HepG2 (cell line): ENCODE results near the gene CCK. TPM values are rescaled to one million over a fixed set of nuclear protein-coding genes. Genes with fewer than 3 reads are reported as not detected.

Experiments
- ATAC-seq: fragments of 200-7000 bp; cut with Tn5 transposase; 3 replicates; pipeline ENCODE4 v1.9.1; 2020; ENCODE audit warnings: mild to moderate bottlenecking, moderate library complexity
- BruUV-seq: library from RNA; stranded (reverse); fragments of 400-500 nt; replicated peaks from 2 replicates; lab custom pipeline; 2021; lab: Mats Ljungman, UMichigan
- CTCF ChIA-PET: fragments of 300-600 bp; formaldehyde crosslinking; extraction: SDS; loops from one replicate; lab custom pipeline; 2021; ENCODE audit warnings: low total read pairs, inconsistent platforms, low intra/inter-chr PET ratio; lab: Yijun Ruan, JAX
- POLR2A ChIA-PET: fragments of 350-600 bp; sonication (Branson Sonifier 250); formaldehyde crosslinking; loops from one replicate; lab custom pipeline; 2020; ENCODE audit warnings: antibody characterized with exemption, inconsistent platforms; lab: Yijun Ruan, JAX
- DNase-seq: peaks from one replicate; pipeline ENCODE4 v3.0.0-alpha.2; 2015; ENCODE audit warnings: low spot score
- FAIRE-seq: peaks from 3 replicates; lab custom pipeline; 2011; peaks lifted over from hg19 to GRCh38; lab: Jason Lieb, UNC
- H2AFZ ChIP-seq: one replicate; pipeline ENCODE4 v1.6.1; 2011; ENCODE audit warnings: low read length, inconsistent platforms
- H3K27ac ChIP-seq: fragments of 300-600 bp; 3 replicates; pipeline ENCODE4 v1.8.0; 2011; ENCODE audit warnings: mixed run types, mild to moderate bottlenecking, mixed read lengths, low read length, inconsistent platforms; ENCODE audit not compliant: insufficient read depth; ENCODE audit errors: extremely low read length
- H3K27me3 ChIP-seq, 2 experiments: fragments of 200-600 bp in 1 of 2; 2 replicates in 1 of 2; 3 replicates in 1 of 2; pipeline versions ENCODE4 v1.6.0 to v1.8.0; 2011; ENCODE audit warnings: low read length in 2 of 2, mild to moderate bottlenecking in 2 of 2, moderate library complexity in 2 of 2, inconsistent platforms in 1 of 2; ENCODE audit not compliant: insufficient read depth in 2 of 2, control insufficient read depth in 1 of 2
- H3K36me3 ChIP-seq, 2 experiments: fragments of 200-600 bp in 1 of 2; replicated peaks in 1 of 2; 2 replicates in 1 of 2; 3 replicates in 1 of 2; pipeline versions ENCODE4 v1.5.1 to v1.8.0; 2011; ENCODE audit warnings: low read length in 2 of 2, inconsistent platforms in 1 of 2; ENCODE audit not compliant: insufficient read depth in 2 of 2, control insufficient read depth in 1 of 2
- H3K4me1 ChIP-seq: 2 replicates; pipeline ENCODE4 v1.5.1; 2012; ENCODE audit warnings: low read length, inconsistent platforms; ENCODE audit not compliant: insufficient read depth
- H3K4me2 ChIP-seq: 2 replicates; pipeline ENCODE4 v1.6.0; 2011; ENCODE audit warnings: low read depth, low read length, inconsistent platforms
- H3K4me3 ChIP-seq, 3 experiments: fragments of 200-600 bp in 1 of 3; sonication (generic), shearing (Covaris generic) in 1 of 3; replicated peaks in 1 of 3; 2 replicates each; pipeline ENCODE4 v1.5.1; 2011 to 2016; ENCODE audit warnings: low read length in 3 of 3, inconsistent platforms in 2 of 3, low read depth in 2 of 3, mild to moderate bottlenecking in 2 of 3, control low read depth in 1 of 3, mixed read lengths in 1 of 3; ENCODE audit not compliant: insufficient read depth in 1 of 3
- H3K79me2 ChIP-seq: one replicate; pipeline ENCODE4 v1.6.1; 2011; ENCODE audit warnings: low read length, inconsistent platforms; ENCODE audit not compliant: insufficient read depth
- H3K9ac ChIP-seq: 2 replicates; pipeline ENCODE4 v1.6.0; 2011; ENCODE audit warnings: mild to moderate bottlenecking, low read depth, low read length, inconsistent platforms; ENCODE audit not compliant: insufficient read depth
- H3K9me3 ChIP-seq: 2 replicates; pipeline ENCODE4 v1.5.1; 2012; ENCODE audit warnings: mild to moderate bottlenecking, low read length
- H4K20me1 ChIP-seq: 2 replicates; pipeline ENCODE4 v1.6.0; 2011; ENCODE audit warnings: inconsistent platforms, mild to moderate bottlenecking, low read length, moderate library complexity; ENCODE audit not compliant: insufficient read depth
- ZFP36L2 ChIP-seq: sonication (generic); formaldehyde crosslinking; IDR thresholded peaks from 2 replicates; pipeline ENCODE4 v1.4.0; 2020; ENCODE audit warnings: missing genetic modification reagents
- ZFYVE20 ChIP-seq: sonication (generic); formaldehyde crosslinking; IDR thresholded peaks from 2 replicates; pipeline ENCODE4 v1.8.0; 2023; ENCODE audit warnings: low read depth, mild to moderate bottlenecking, moderate library complexity, missing genetic modification reagents, borderline replicate concordance
- ZNF251 ChIP-seq: sonication (generic); formaldehyde crosslinking; IDR thresholded peaks from 2 replicates; pipeline ENCODE4 v1.9.0; 2021; ENCODE audit warnings: mild to moderate bottlenecking, missing genetic modification reagents
- ZNF468 ChIP-seq: sonication (generic); formaldehyde crosslinking; IDR thresholded peaks from 2 replicates; pipeline ENCODE4 v1.8.0; 2022; ENCODE audit warnings: mild to moderate bottlenecking, moderate library complexity, missing genetic modification reagents
- WGBS: methylation state at CpG from one replicate; pipeline ENCODE4 v1.1.6; 2017; ENCODE audit warnings: low lambda C conversion rate; 5-methylcytosine and 5-hydroxymethylcytosine counted together
- in situ Hi-C: cut with HindIII; loops from 2 replicates; pipeline ENCODE4 v1.10.0; 2017; ENCODE audit warnings: low pct_unique_long_range_greater_than_20kb; ENCODE audit not compliant: extremely low pct_ligation_motif_present
- intact Hi-C: fragments of 100-400 bp; cut with micrococcal nuclease; formaldehyde crosslinking; loops from one replicate; pipeline ENCODE4 v1.10.0; 2022; ENCODE audit not compliant: unreplicated experiment
- polyA plus RNA-seq, 8 experiments: library from polyadenylated mRNA; depleted of rRNA in 3 of 8; stranded (reverse) in 7 of 8; unstranded in 1 of 8; fragments of >200 nt; fragmentation: Illumina TruSeq in 4 of 8; extraction: Trizol in 4 of 8; gene quantifications; 2 replicates each; pipeline versions ENCODE4 v1.2.1 to v1.2.3, GENCODE V29; 2011 to 2016; ENCODE audit warnings: low read depth in 4 of 8, missing spikeins in 1 of 8, mixed read lengths in 1 of 8; ENCODE audit not compliant: insufficient read depth in 1 of 8
- total RNA-seq, 5 experiments: library from RNA; depleted of rRNA; stranded (reverse); fragments of >200 nt; fragmentation: Illumina TruSeq; extraction: Trizol; gene quantifications; 2 replicates each; pipeline ENCODE4 v1.2.3, GENCODE V29; 2016; ENCODE audit warnings: low read depth in 1 of 5
- TF ChIP-seq, protein P1 (sequence below): sonication (generic); formaldehyde crosslinking; IDR thresholded peaks from 2 replicates; pipeline ENCODE4 v1.4.0; 2020; ENCODE audit warnings: mild to moderate bottlenecking, low read depth, missing genetic modification reagents
- TF ChIP-seq, protein P2 (sequence below): IDR thresholded peaks from 2 replicates; pipeline ENCODE4 v1.6.1; 2016; ENCODE audit warnings: control low read depth

CCK gene
- total and polyA plus RNA-seq, 2 of the 13 experiments (the other 11 are each of a cell fraction or from before 2014, with no cell fraction given) = not detected

DNA sequence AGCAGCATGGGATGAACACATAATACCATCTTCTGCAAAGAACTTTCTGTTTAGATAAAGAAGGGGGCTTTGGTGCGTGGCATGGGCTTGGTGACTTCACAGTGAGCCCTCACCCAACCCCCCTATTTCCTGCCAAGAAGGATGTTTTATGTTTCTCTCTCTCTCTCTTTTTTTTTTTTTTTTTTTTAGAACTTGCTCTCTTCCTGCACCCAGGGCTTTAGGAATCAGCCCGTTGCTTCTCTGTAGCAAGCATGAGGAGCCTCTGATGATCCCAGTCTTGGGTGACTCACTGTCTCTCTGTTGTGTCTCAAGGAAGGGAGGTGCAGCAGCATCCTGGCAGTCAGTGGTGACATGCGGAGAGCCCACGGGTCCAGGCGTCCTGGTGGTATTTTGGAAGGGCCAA lies 49.1 kb downstream of the CCK start:
- intact Hi-C loops (no loop called here), in situ Hi-C loops (no loop called here)
- no peaks in the 10 kb centered on the region for H3K79me2 ChIP-seq
- no peaks in the 10 kb centered on the region for H3K9me3 ChIP-seq
- ATAC-seq (no peak), DNase-seq (no peak), FAIRE-seq (no peak)
- H3K27me3 ChIP-seq = no peaks in the 10 kb centered on the region
- TF ChIP-seq, protein P1, sequence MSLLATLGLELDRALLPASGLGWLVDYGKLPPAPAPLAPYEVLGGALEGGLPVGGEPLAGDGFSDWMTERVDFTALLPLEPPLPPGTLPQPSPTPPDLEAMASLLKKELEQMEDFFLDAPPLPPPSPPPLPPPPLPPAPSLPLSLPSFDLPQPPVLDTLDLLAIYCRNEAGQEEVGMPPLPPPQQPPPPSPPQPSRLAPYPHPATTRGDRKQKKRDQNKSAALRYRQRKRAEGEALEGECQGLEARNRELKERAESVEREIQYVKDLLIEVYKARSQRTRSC (CRISPR knock-in tag) = no peak
- TF ChIP-seq ZFP36L2 (CRISPR knock-in tag) (no peak), ZFYVE20 (CRISPR knock-in tag) (no peak)
- no peak overlapping the region for H3K27ac ChIP-seq
- no peak overlapping the region for H3K9ac ChIP-seq
- POLR2A ChIA-PET = no interaction called here
- no peak overlapping the region for H3K4me2 ChIP-seq
- 0 out of 2 replicates have a peak, but pooled peaks cover 11% of the 10 kb centered on the region for H3K4me1 ChIP-seq
- CTCF ChIA-PET = no interaction called here
- H4K20me1 ChIP-seq = no peaks in the 10 kb centered on the region
- no peak overlapping the region for H2AFZ ChIP-seq
- peaks cover 19 to 36% of the 10 kb centered on the region in 2 experiments for H3K36me3 ChIP-seq
- no peak overlapping the region for H3K4me3 ChIP-seq
- 96% methylated on average over 5 of the region's 5 CpGs for WGBS
- BruUV-seq = no TSS peak

DNA sequence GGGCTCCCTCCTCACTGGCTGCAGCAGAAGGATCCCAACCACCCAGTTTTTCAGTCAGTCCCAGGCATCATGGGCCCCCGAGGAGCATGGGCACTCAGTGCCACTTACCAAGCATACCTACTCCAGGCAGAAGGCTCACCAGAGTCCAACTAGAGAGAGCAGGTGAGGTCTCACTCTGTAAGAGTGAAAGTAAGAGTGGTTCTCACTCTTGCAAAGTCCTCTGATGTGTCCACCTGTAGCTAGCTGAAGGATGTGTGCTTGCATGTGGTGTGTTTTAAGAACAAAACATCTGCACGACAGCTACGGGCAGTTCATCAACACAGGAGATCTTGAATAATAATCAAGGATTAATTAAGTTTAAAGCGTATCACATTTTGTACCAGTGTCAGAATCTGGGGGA lies 49.7 kb downstream of the CCK start:
- in situ Hi-C loops (no loop called here), intact Hi-C loops (no loop called here)
- Histone ChIP-seq H3K27ac (no peak overlapping the region), H3K79me2 (no peaks in the 10 kb centered on the region), H3K27me3 (no peaks in the 10 kb centered on the region), H3K4me2 (no peak overlapping the region), H3K4me3 (no peak overlapping the region), H4K20me1 (no peaks in the 10 kb centered on the region), H3K36me3 (peaks cover 21 to 41% of the 10 kb centered on the region in 2 experiments), H3K4me1 (0 out of 2 replicates have a peak, but pooled peaks cover 11% of the 10 kb centered on the region), H2AFZ (no peak overlapping the region), H3K9me3 (no peaks in the 10 kb centered on the region), H3K9ac (no peak overlapping the region)
- WGBS = 99% methylated on average over 3 of the region's 4 CpGs
- ChIA-PET CTCF (no interaction called here), POLR2A (no interaction called here)
- ATAC-seq = no peak; the same call in 2 of the 3 replicates
- no peak for FAIRE-seq
- no peak for DNase-seq
- BruUV-seq = no TSS peak
- no peak for TF ChIP-seq ZNF251 (CRISPR knock-in tag)
- TF ChIP-seq, protein P2, sequence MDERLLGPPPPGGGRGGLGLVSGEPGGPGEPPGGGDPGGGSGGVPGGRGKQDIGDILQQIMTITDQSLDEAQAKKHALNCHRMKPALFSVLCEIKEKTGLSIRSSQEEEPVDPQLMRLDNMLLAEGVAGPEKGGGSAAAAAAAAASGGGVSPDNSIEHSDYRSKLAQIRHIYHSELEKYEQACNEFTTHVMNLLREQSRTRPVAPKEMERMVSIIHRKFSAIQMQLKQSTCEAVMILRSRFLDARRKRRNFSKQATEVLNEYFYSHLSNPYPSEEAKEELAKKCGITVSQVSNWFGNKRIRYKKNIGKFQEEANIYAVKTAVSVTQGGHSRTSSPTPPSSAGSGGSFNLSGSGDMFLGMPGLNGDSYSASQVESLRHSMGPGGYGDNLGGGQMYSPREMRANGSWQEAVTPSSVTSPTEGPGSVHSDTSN (CRISPR knock-in tag) = no peak
- TF ChIP-seq ZNF468 (CRISPR knock-in tag) = no peak
